H1 (cell line): ENCODE measurements around the gene GPR39. TPM values are rescaled to one million over a fixed set of nuclear protein-coding genes. Genes with fewer than 3 reads are reported as not detected.

Source experiments
- CTCF ChIA-PET: fragments of 300-600 bp; sonication (Branson Sonifier 250); formaldehyde crosslinking; loops from one replicate; lab custom pipeline; 2021; ENCODE audit not compliant: partially characterized antibody; lab: Charles Lee
- POLR2A ChIA-PET: fragments of 300-600 bp; sonication (Branson Sonifier 250); formaldehyde crosslinking; loops from one replicate; lab custom pipeline; 2021; ENCODE audit warnings: inconsistent platforms; ENCODE audit not compliant: partially characterized antibody; lab: Charles Lee
- DNase-seq, 2 experiments: peaks; one replicate each; pipeline versions ENCODE4 v3.0.0 to v3.0.0-alpha.2; 2010 to 2022; ENCODE audit warnings: low spot score in 2 of 2, low read depth in 1 of 2, mixed read lengths in 1 of 2
- FAIRE-seq: peaks from 2 replicates; lab custom pipeline; 2011; peaks lifted over from hg19 to GRCh38; lab: Jason Lieb, UNC
- H2AFZ ChIP-seq: 2 replicates; pipeline ENCODE4 v1.8.1; 2012; ENCODE audit warnings: low read length, inconsistent platforms
- H2AK5ac ChIP-seq: 2 replicates; pipeline ENCODE4 v1.6.1; 2013; ENCODE audit warnings: low read depth, low read length
- H2BK120ac ChIP-seq: replicated peaks from 2 replicates; pipeline ENCODE3; 2013; ENCODE audit warnings: low read depth, low read length, inconsistent platforms
- H2BK12ac ChIP-seq: 2 replicates; pipeline ENCODE4 v1.6.1; 2013; ENCODE audit warnings: low read depth, low read length
- H2BK15ac ChIP-seq: 2 replicates; pipeline ENCODE4 v1.6.1; 2013; ENCODE audit warnings: low read length
- H2BK20ac ChIP-seq: 2 replicates; pipeline ENCODE4 v1.6.1; 2013; ENCODE audit warnings: low read length
- H2BK5ac ChIP-seq: 2 replicates; pipeline ENCODE4 v1.6.1; 2013; ENCODE audit warnings: low read depth, low read length
- H3K14ac ChIP-seq: 2 replicates; pipeline ENCODE4 v1.6.1; 2013; ENCODE audit warnings: inconsistent platforms; ENCODE audit not compliant: insufficient read length
- H3K18ac ChIP-seq: 2 replicates; pipeline ENCODE4 v1.6.1; 2013; ENCODE audit warnings: low read length; ENCODE audit errors: extremely low read depth
- H3K23ac ChIP-seq: 2 replicates; pipeline ENCODE4 v1.6.1; 2013; ENCODE audit warnings: inconsistent platforms; ENCODE audit not compliant: insufficient read length
- H3K23me2 ChIP-seq: 2 replicates; pipeline ENCODE4 v1.6.1; 2013; ENCODE audit warnings: low read depth, low read length
- H3K27ac ChIP-seq: 2 replicates; pipeline ENCODE4 v1.6.1; 2011; ENCODE audit warnings: low read depth, low read length, inconsistent platforms
- H3K27me3 ChIP-seq, 4 experiments: replicated peaks in 1 of 4; 1 replicate in 1 of 4; 2 replicates in 3 of 4; pipeline versions ENCODE4 v1.6.1 to v1.8.1; 2011 to 2013; ENCODE audit warnings: low read length in 3 of 4, mild to moderate bottlenecking in 3 of 4, inconsistent platforms in 2 of 4, mixed read lengths in 2 of 4, moderate library complexity in 1 of 4; ENCODE audit not compliant: control insufficient read depth in 3 of 4, insufficient read depth in 3 of 4; ENCODE audit errors: extremely low read depth in 1 of 4
- H3K36me3 ChIP-seq, 4 experiments: 2 replicates each; pipeline versions ENCODE4 v1.6.1 to v1.8.1; 2011 to 2013; ENCODE audit warnings: mild to moderate bottlenecking in 4 of 4, low read length in 3 of 4, moderate library complexity in 2 of 4, control low read depth in 1 of 4, inconsistent platforms in 1 of 4; ENCODE audit not compliant: insufficient read depth in 4 of 4, control insufficient read depth in 2 of 4
- H3K4ac ChIP-seq: replicated peaks from 2 replicates; pipeline ENCODE3; 2013; ENCODE audit warnings: low read length, low read depth, mixed read lengths, inconsistent platforms; ENCODE audit not compliant: insufficient read length
- H3K4me1 ChIP-seq, 4 experiments: replicated peaks in 1 of 4; 1 replicate in 1 of 4; 2 replicates in 3 of 4; pipeline versions ENCODE4 v1.6.1 to v1.8.1; 2011 to 2013; ENCODE audit warnings: low read length in 3 of 4, inconsistent platforms in 2 of 4, mixed read lengths in 1 of 4; ENCODE audit not compliant: insufficient read depth in 4 of 4, control insufficient read depth in 3 of 4
- H3K4me2 ChIP-seq, 2 experiments: 2 replicates each; pipeline versions ENCODE4 v1.6.1 to v1.8.1; 2011 to 2013; ENCODE audit warnings: low read depth in 2 of 2, low read length in 2 of 2, control low read depth in 1 of 2, inconsistent platforms in 1 of 2, mild to moderate bottlenecking in 1 of 2; ENCODE audit not compliant: insufficient read depth in 1 of 2
- H3K4me3 ChIP-seq, 4 experiments: fragments of 200-600, 300-600 bp in 1 of 4; sonication (generic), shearing (Covaris generic), sonication (Bioruptor Twin) in 1 of 4; 2 replicates each; pipeline versions ENCODE4 v1.5.1 to v1.8.1; 2011 to 2016; ENCODE audit warnings: low read length in 4 of 4, low read depth in 3 of 4, control low read depth in 2 of 4, inconsistent platforms in 2 of 4, mild to moderate bottlenecking in 2 of 4, mixed read lengths in 1 of 4, moderate library complexity in 1 of 4; ENCODE audit not compliant: insufficient read depth in 2 of 4; ENCODE audit errors: extremely low read depth in 1 of 4
- H3K56ac ChIP-seq: replicated peaks from 2 replicates; pipeline ENCODE3; 2013; ENCODE audit warnings: low read depth, mild to moderate bottlenecking, mixed read lengths, low read length, inconsistent platforms; ENCODE audit not compliant: insufficient read length
- H3K79me1 ChIP-seq: 2 replicates; pipeline ENCODE4 v1.6.1; 2013; ENCODE audit warnings: low read depth, low read length, control low read depth
- H3K79me2 ChIP-seq, 2 experiments: 2 replicates each; pipeline versions ENCODE4 v1.6.1 to v1.8.1; 2012 to 2013; ENCODE audit warnings: low read length in 2 of 2, mild to moderate bottlenecking in 2 of 2, inconsistent platforms in 1 of 2; ENCODE audit not compliant: insufficient read depth in 2 of 2, control insufficient read depth in 1 of 2
- H3K9ac ChIP-seq, 4 experiments: replicated peaks in 1 of 4; 1 replicate in 1 of 4; 2 replicates in 3 of 4; pipeline versions ENCODE4 v1.6.1 to v1.8.1; 2011 to 2013; ENCODE audit warnings: low read depth in 3 of 4, low read length in 3 of 4, control low read depth in 2 of 4, mild to moderate bottlenecking in 2 of 4, moderate library complexity in 2 of 4, inconsistent platforms in 1 of 4; ENCODE audit errors: extremely low read depth in 1 of 4
- H3K9me3 ChIP-seq, 2 experiments: 2 replicates each; pipeline versions ENCODE4 v1.6.1 to v1.8.1; 2012 to 2013; ENCODE audit warnings: mild to moderate bottlenecking in 2 of 2, moderate library complexity in 2 of 2, control low read depth in 1 of 2, inconsistent platforms in 1 of 2, low read depth in 1 of 2, low read length in 1 of 2, mixed read lengths in 1 of 2; ENCODE audit not compliant: insufficient read depth in 2 of 2
- H4K20me1 ChIP-seq, 2 experiments: replicated peaks in 1 of 2; 2 replicates each; pipeline versions ENCODE3 to v1.8.1; 2011 to 2013; ENCODE audit warnings: inconsistent platforms in 2 of 2, low read length in 2 of 2, mild to moderate bottlenecking in 1 of 2; ENCODE audit not compliant: insufficient read depth in 2 of 2, control insufficient read depth in 1 of 2
- H4K5ac ChIP-seq: 2 replicates; pipeline ENCODE4 v1.6.1; 2013; ENCODE audit warnings: low read length, low read depth, mixed read lengths, inconsistent platforms; ENCODE audit not compliant: insufficient read length
- H4K8ac ChIP-seq: 2 replicates; pipeline ENCODE4 v1.8.0; 2013; ENCODE audit warnings: mild to moderate bottlenecking, moderate library complexity, low read length, inconsistent platforms; ENCODE audit not compliant: insufficient read depth; ENCODE audit errors: extremely low read depth
- H4K91ac ChIP-seq: replicated peaks from 2 replicates; pipeline ENCODE3; 2013; ENCODE audit warnings: low read length, mixed read lengths, inconsistent platforms; ENCODE audit not compliant: insufficient read length
- BRCA1 ChIP-seq: IDR thresholded peaks from 2 replicates; pipeline ENCODE4 v1.6.1; 2012; ENCODE audit warnings: low read depth, low read length, improper control_type of control experiment
- CEBPB ChIP-seq: IDR thresholded peaks from 2 replicates; pipeline ENCODE4 v1.6.1; 2012; ENCODE audit warnings: low read depth, low read length
- CHD1 ChIP-seq: IDR thresholded peaks from 2 replicates; pipeline ENCODE4 v1.6.1; 2012; ENCODE audit warnings: low read depth, low read length, improper control_type of control experiment
- E2F6 ChIP-seq: IDR thresholded peaks from 2 replicates; pipeline ENCODE4 v1.6.1; 2012; ENCODE audit warnings: inconsistent platforms
- EZH2 ChIP-seq: fragments of 200-600 bp; sonication (generic); IDR thresholded peaks from 2 replicates; pipeline ENCODE4 v1.7.1; 2012; ENCODE audit warnings: low read depth, mild to moderate bottlenecking, moderate library complexity, low read length, inconsistent platforms; ENCODE audit not compliant: severe bottlenecking
- HDAC6 ChIP-seq: IDR thresholded peaks from one replicate; pipeline ENCODE4 v1.7.1; 2012; ENCODE audit warnings: low read depth, mild to moderate bottlenecking, inconsistent platforms, low read length, moderate library complexity
- JUND ChIP-seq: IDR thresholded peaks from 2 replicates; pipeline ENCODE4 v1.6.1; 2011; ENCODE audit warnings: mild to moderate bottlenecking, improper control_type of control experiment, low read length
- MAFK ChIP-seq: IDR thresholded peaks from 2 replicates; pipeline ENCODE4 v1.6.1; 2012; ENCODE audit warnings: low read depth, mild to moderate bottlenecking, improper control_type of control experiment, low read length
- PHF8 ChIP-seq: fragments of 200-600 bp; sonication (generic); conservative IDR thresholded peaks from 2 replicates; pipeline ENCODE4 v1.7.1; 2012; ENCODE audit warnings: low read depth, mild to moderate bottlenecking, inconsistent platforms, low read length, moderate library complexity
- SIX5 ChIP-seq: IDR thresholded peaks from 2 replicates; pipeline ENCODE4 v1.6.1; 2011; ENCODE audit warnings: mild to moderate bottlenecking, low read depth, low read length
- SP4 ChIP-seq: IDR thresholded peaks from 2 replicates; pipeline ENCODE4 v1.6.1; 2012; ENCODE audit warnings: low read length, inconsistent platforms
- WGBS, 2 experiments: shearing (Covaris generic) in 1 of 2; methylation state at CpG; one replicate each; pipeline versions ENCODE4 v1.1.6 to v1.1.7; 2013 to 2015; ENCODE audit warnings: low lambda C conversion rate in 2 of 2, mixed read lengths in 2 of 2, inconsistent platforms in 1 of 2, low coverage in 1 of 2, missing lambda C conversion rate in 1 of 2; ENCODE audit not compliant: insufficient replicate concordance in 2 of 2, insufficient coverage in 1 of 2, insufficient read length in 1 of 2; ENCODE audit errors: extremely low coverage in 1 of 2, missing lambda C conversion rate in 1 of 2; 5-methylcytosine and 5-hydroxymethylcytosine counted together
- polyA plus RNA-seq, 7 experiments: library from polyadenylated mRNA; depleted of rRNA in 3 of 7; stranded (reverse) in 5 of 7; unstranded in 2 of 7; fragments of >200 nt in 5 of 7; fragments of 200-250 nt in 2 of 7; gene quantifications; 1 replicate in 5 of 7; 2 replicates in 1 of 7; 4 replicates in 1 of 7; pipeline versions ENCODE4 v1.2.1 to v1.2.3, GENCODE V29; 2011 to 2013; ENCODE audit warnings: missing spikeins in 2 of 7, mixed read lengths in 2 of 7
- total RNA-seq: library from RNA; stranded (reverse); fragmentation: NEBNext Ultra II Directional; extraction: Animal tissue kit (Norgen Biotek cat#: 25700); gene quantifications from 2 replicates; pipeline ENCODE4 v1.2.1, GENCODE V29; 2021

Gene GPR39
- total and polyA plus RNA-seq, 2 of the 8 experiments (the other 6 are each of a cell fraction or from before 2014, with no cell fraction given): 0.63 to 2.7 TPM

GRCh38 chr2:132586101-132586511 lies 169.5 kb downstream of the GPR39 start:
- no peak overlapping the region for H3K56ac ChIP-seq
- no peak overlapping the region for H4K8ac ChIP-seq
- TF ChIP-seq PHF8 (no peak), EZH2 (no peak), JUND (no peak), CHD1 (no peak), BRCA1 (no peak), MAFK (no peak), E2F6 (no peak), CEBPB (no peak), HDAC6 (no peak), SIX5 (no peak), SP4 (no peak)
- TF ChIP-seq, all 59 proteins: peak for 0
- Histone ChIP-seq H2AFZ (peak overlapping the region; percentile 49; the same call in 1 of the 2 replicates), H3K27ac (no peak overlapping the region), H3K23ac (no peak overlapping the region), H3K18ac (no peak overlapping the region), H3K9me3 (no peaks in the 10 kb centered on the region), H3K79me2 (no peaks in the 10 kb centered on the region), H2BK12ac (no peak overlapping the region), H2BK120ac (no peak overlapping the region), H4K5ac (no peak overlapping the region), H2BK15ac (no peak overlapping the region), H3K4me2 (no peak overlapping the region), H2BK5ac (no peak overlapping the region), H3K36me3 (no peaks in the 10 kb centered on the region), H3K9ac (no peak overlapping the region), H3K4ac (no peak overlapping the region), H3K23me2 (no peaks in the 10 kb centered on the region), H4K91ac (no peak overlapping the region), H3K14ac (no peak overlapping the region), H3K79me1 (no peaks in the 10 kb centered on the region), H3K27me3 (no peaks in the 10 kb centered on the region), H2AK5ac (no peak overlapping the region), H3K4me3 (no peak overlapping the region), H2BK20ac (no peak overlapping the region), H3K4me1 (peaks cover 5 to 17% (median 9%) of the 10 kb centered on the region in 4 experiments), H4K20me1 (no peaks in the 10 kb centered on the region)
- CTCF ChIA-PET: interaction anchor here (0.7 kb wide), 1 partner anchor 36 kb away, joined by 4 read pairs; no protein-coding TSS in a partner anchor
- POLR2A ChIA-PET: no interaction called here
- 78% methylated on average over 14 of the region's 14 CpGs; no CpG with 5 or more reads in 1 of the 2 experiments for WGBS, 2 experiments
- FAIRE-seq (no peak), DNase-seq (peak in 1 of 2 experiments; percentile 41)
